IMR-90 (cell line): ENCODE results near the gene AKT3. TPM values are rescaled to one million over a fixed set of nuclear protein-coding genes. Genes with fewer than 3 reads are reported as not detected.

Experiments
- ATAC-seq: fragments of 200-7000 bp; cut with Tn5 transposase; 2 replicates; pipeline ENCODE4 v1.9.1; 2020; ENCODE audit warnings: low read depth, mild to moderate bottlenecking, moderate library complexity
- BruUV-seq: library from RNA; stranded (reverse); fragments of 400-500 nt; replicated peaks from 2 replicates; lab custom pipeline; 2021; lab: Mats Ljungman, UMichigan
- CTCF ChIA-PET: fragments of 300-600 bp; formaldehyde crosslinking; extraction: SDS; loops from one replicate; lab custom pipeline; 2021; ENCODE audit warnings: antibody characterized with exemption; lab: Yijun Ruan, JAX
- POLR2A ChIA-PET: fragments of 300-600 bp; sonication (Branson Sonifier 250); formaldehyde crosslinking; loops from one replicate; lab custom pipeline; 2022; ENCODE audit warnings: antibody characterized with exemption; ENCODE audit not compliant: unreplicated experiment; lab: Charles Lee
- DNase-seq: peaks from one replicate; pipeline ENCODE4 v3.0.0; 2013
- H2AFZ ChIP-seq: replicated peaks from 2 replicates; pipeline ENCODE3; 2013; ENCODE audit warnings: low read length, mild to moderate bottlenecking; ENCODE audit not compliant: poor library complexity
- H2AK5ac ChIP-seq: 2 replicates; pipeline ENCODE4 v1.6.1; 2013; ENCODE audit warnings: low read depth, low read length, inconsistent platforms
- H2AK9ac ChIP-seq: replicated peaks from 2 replicates; pipeline ENCODE3; 2013; ENCODE audit warnings: mild to moderate bottlenecking, low read depth, low read length, moderate library complexity; ENCODE audit not compliant: poor library complexity
- H2BK120ac ChIP-seq: 2 replicates; pipeline ENCODE4 v1.6.1; 2013; ENCODE audit warnings: low read depth, low read length, inconsistent platforms
- H2BK15ac ChIP-seq: 3 replicates; pipeline ENCODE4 v1.6.1; 2013; ENCODE audit warnings: low read depth, low read length, inconsistent platforms
- H2BK20ac ChIP-seq: 2 replicates; pipeline ENCODE4 v1.6.1; 2013; ENCODE audit warnings: low read depth, mild to moderate bottlenecking, inconsistent platforms, low read length, moderate library complexity
- H2BK5ac ChIP-seq: 2 replicates; pipeline ENCODE4 v1.6.1; 2013; ENCODE audit warnings: mild to moderate bottlenecking, low read depth, low read length, inconsistent platforms; ENCODE audit not compliant: poor library complexity, severe bottlenecking
- H3K14ac ChIP-seq: replicated peaks from 2 replicates; pipeline ENCODE4 v1.6.1; 2013; ENCODE audit warnings: low read depth, low read length, inconsistent platforms
- H3K18ac ChIP-seq: 2 replicates; pipeline ENCODE4 v1.6.1; 2013; ENCODE audit warnings: low read depth, low read length, control low read depth
- H3K23ac ChIP-seq: 2 replicates; pipeline ENCODE4 v1.6.1; 2013; ENCODE audit warnings: low read depth, low read length, inconsistent platforms
- H3K27ac ChIP-seq: 2 replicates; pipeline ENCODE4 v1.5.1; 2013; ENCODE audit warnings: mild to moderate bottlenecking, control low read depth, low read length; ENCODE audit not compliant: insufficient read depth
- H3K27me3 ChIP-seq: 2 replicates; pipeline ENCODE4 v1.6.1; 2013; ENCODE audit warnings: low read length; ENCODE audit not compliant: control insufficient read depth, insufficient read depth
- H3K36me3 ChIP-seq: 2 replicates; pipeline ENCODE4 v1.6.1; 2013; ENCODE audit warnings: low read length, mixed read lengths; ENCODE audit not compliant: control insufficient read depth, insufficient read depth
- H3K4ac ChIP-seq: 2 replicates; pipeline ENCODE4 v1.6.1; 2013; ENCODE audit warnings: low read depth, low read length, inconsistent platforms
- H3K4me1 ChIP-seq: 2 replicates; pipeline ENCODE4 v1.6.1; 2013; ENCODE audit warnings: low read length, mixed read lengths; ENCODE audit not compliant: control insufficient read depth, insufficient read depth
- H3K4me2 ChIP-seq: 2 replicates; pipeline ENCODE4 v1.6.1; 2013; ENCODE audit warnings: low read depth, mild to moderate bottlenecking, control low read depth, low read length, moderate library complexity
- H3K4me3 ChIP-seq: 2 replicates; pipeline ENCODE4 v1.5.1; 2013; ENCODE audit warnings: low read depth, mild to moderate bottlenecking, control low read depth, low read length, moderate library complexity; ENCODE audit not compliant: insufficient read depth
- H3K56ac ChIP-seq: 2 replicates; pipeline ENCODE4 v1.6.1; 2013; ENCODE audit warnings: low read length, inconsistent platforms; ENCODE audit not compliant: insufficient read depth; ENCODE audit errors: extremely low read depth
- H3K79me1 ChIP-seq, 2 experiments: 2 replicates each; pipeline ENCODE4 v1.6.1; 2013; ENCODE audit warnings: low read length in 2 of 2, inconsistent platforms in 1 of 2, low read depth in 1 of 2
- H3K9ac ChIP-seq: 2 replicates; pipeline ENCODE4 v1.6.1; 2013; ENCODE audit warnings: low read depth, low read length, control low read depth
- H3K9me1 ChIP-seq: 2 replicates; pipeline ENCODE4 v1.6.1; 2013; ENCODE audit warnings: low read length, inconsistent platforms; ENCODE audit not compliant: insufficient read depth
- H3K9me3 ChIP-seq: 2 replicates; pipeline ENCODE4 v1.6.1; 2013; ENCODE audit warnings: low read length; ENCODE audit not compliant: control insufficient read depth, insufficient read depth
- H4K20me1 ChIP-seq: 2 replicates; pipeline ENCODE4 v1.6.1; 2013; ENCODE audit warnings: low read length, inconsistent platforms; ENCODE audit not compliant: insufficient read depth
- H4K5ac ChIP-seq: 2 replicates; pipeline ENCODE4 v1.6.1; 2013; ENCODE audit warnings: mild to moderate bottlenecking, low read depth, low read length, control low read depth
- H4K8ac ChIP-seq, 2 experiments: 2 replicates each; pipeline ENCODE4 v1.6.1; 2013; ENCODE audit warnings: low read depth in 2 of 2, low read length in 2 of 2, control low read depth in 1 of 2, inconsistent platforms in 1 of 2
- H4K91ac ChIP-seq: 2 replicates; pipeline ENCODE4 v1.6.1; 2013; ENCODE audit warnings: low read depth, low read length, inconsistent platforms; ENCODE audit not compliant: insufficient read depth
- BHLHE40 ChIP-seq: fragments of 150-350 bp; IDR thresholded peaks from 2 replicates; pipeline ENCODE4 v1.6.1; 2016; ENCODE audit warnings: mild to moderate bottlenecking, low read depth, low read length
- CEBPB ChIP-seq: IDR thresholded peaks from 2 replicates; pipeline ENCODE4 v1.6.1; 2012; ENCODE audit warnings: low read depth, low read length, improper control_type of control experiment
- CHD1 ChIP-seq: IDR thresholded peaks from 2 replicates; pipeline ENCODE4 v1.6.1; 2012; ENCODE audit warnings: low read depth, low read length, improper control_type of control experiment
- FOS ChIP-seq: fragments of 150-350 bp; IDR thresholded peaks from 2 replicates; pipeline ENCODE4 v1.6.1; 2016; ENCODE audit warnings: low read depth, low read length
- MAFK ChIP-seq: IDR thresholded peaks from 2 replicates; pipeline ENCODE4 v1.6.1; 2012; ENCODE audit warnings: low read depth, low read length, improper control_type of control experiment
- MAZ ChIP-seq: IDR thresholded peaks from 2 replicates; pipeline ENCODE4 v1.6.1; 2012; ENCODE audit warnings: low read depth, mild to moderate bottlenecking, low read length, improper control_type of control experiment, moderate library complexity, borderline replicate concordance
- MXI1 ChIP-seq: IDR thresholded peaks from 2 replicates; pipeline ENCODE4 v1.6.1; 2012; ENCODE audit warnings: low read depth, mild to moderate bottlenecking, low read length, moderate library complexity, borderline replicate concordance
- NFE2L2 ChIP-seq: fragments of 150-350 bp; IDR thresholded peaks from 2 replicates; pipeline ENCODE4 v1.6.1; 2016; ENCODE audit warnings: low read depth, mild to moderate bottlenecking, low read length
- POLR2A ChIP-seq: IDR thresholded peaks from 2 replicates; pipeline ENCODE4 v1.6.1; 2012; ENCODE audit warnings: mild to moderate bottlenecking, low read depth, low read length
- RAD21 ChIP-seq: IDR thresholded peaks from 2 replicates; pipeline ENCODE4 v1.6.1; 2012; ENCODE audit warnings: low read length, improper control_type of control experiment
- RCOR1 ChIP-seq: IDR thresholded peaks from 2 replicates; pipeline ENCODE4 v1.6.1; 2012; ENCODE audit warnings: mild to moderate bottlenecking, low read length, improper control_type of control experiment; ENCODE audit not compliant: insufficient replicate concordance
- RFX5 ChIP-seq: IDR thresholded peaks from 2 replicates; pipeline ENCODE4 v1.8.0; 2012; ENCODE audit warnings: low read depth, mild to moderate bottlenecking, low read length, moderate library complexity
- SMC3 ChIP-seq: fragments of 150-350 bp; IDR thresholded peaks from 2 replicates; pipeline ENCODE4 v1.6.1; 2016; ENCODE audit warnings: low read depth, mild to moderate bottlenecking, antibody characterized with exemption, low read length, moderate library complexity
- WGBS, 2 experiments: methylation state at CpG; one replicate each; pipeline versions ENCODE4 v1.1.5 to v1.1.7; 2013; ENCODE audit warnings: missing lambda C conversion rate in 2 of 2; ENCODE audit not compliant: insufficient read length in 1 of 2; ENCODE audit errors: extremely low coverage in 2 of 2; 5-methylcytosine and 5-hydroxymethylcytosine counted together
- dilution Hi-C: fragments of 300-500 bp; cut with HindIII; formaldehyde crosslinking; loops from one replicate; pipeline ENCODE4 v1.14.3; 2018; ENCODE audit warnings: low sequenced_read_pairs; ENCODE audit not compliant: unreplicated experiment
- in situ Hi-C: fragments of 300-500 bp; cut with MboI; formaldehyde crosslinking; loops from 3 replicates; pipeline ENCODE4 v1.14.3; 2019; ENCODE audit warnings: low sequenced_read_pairs, inconsistent platforms, mixed read lengths
- intact Hi-C: fragments of 100-400 bp; cut with micrococcal nuclease; formaldehyde crosslinking; loops from 2 replicates; pipeline ENCODE4 v1.10.0; 2022
- polyA plus RNA-seq, 3 experiments: library from polyadenylated mRNA; depleted of rRNA; stranded (reverse); fragments of >200 nt; gene quantifications; 2 replicates each; pipeline ENCODE4 v1.2.3, GENCODE V29; 2012; ENCODE audit warnings: low replicate concordance in 1 of 3
- total RNA-seq: library from RNA; depleted of rRNA; stranded (reverse); fragments of >200 nt; gene quantifications from 2 replicates; pipeline ENCODE4 v1.2.3, GENCODE V29; 2012
- TF ChIP-seq, protein P1 (sequence below): fragments of 150-350 bp; IDR thresholded peaks from 2 replicates; pipeline ENCODE4 v1.6.1; 2017; ENCODE audit warnings: mild to moderate bottlenecking, antibody characterized with exemption, low read length, low read depth
- TF ChIP-seq, protein P2 (sequence below): fragments of 150-350 bp; IDR thresholded peaks from 2 replicates; pipeline ENCODE4 v1.6.1; 2016; ENCODE audit warnings: low read depth, mild to moderate bottlenecking, low read length, moderate library complexity, borderline replicate concordance
- TF ChIP-seq, protein P3 (sequence below): conservative IDR thresholded peaks from 2 replicates; pipeline ENCODE4 v1.5.1; 2012; ENCODE audit warnings: mild to moderate bottlenecking, low read depth, low read length, improper control_type of control experiment

Gene AKT3
- total and polyA plus RNA-seq, 2 of the 4 experiments (the other 2 are of a cell fraction) = 15.2 to 19.4 TPM

DNA sequence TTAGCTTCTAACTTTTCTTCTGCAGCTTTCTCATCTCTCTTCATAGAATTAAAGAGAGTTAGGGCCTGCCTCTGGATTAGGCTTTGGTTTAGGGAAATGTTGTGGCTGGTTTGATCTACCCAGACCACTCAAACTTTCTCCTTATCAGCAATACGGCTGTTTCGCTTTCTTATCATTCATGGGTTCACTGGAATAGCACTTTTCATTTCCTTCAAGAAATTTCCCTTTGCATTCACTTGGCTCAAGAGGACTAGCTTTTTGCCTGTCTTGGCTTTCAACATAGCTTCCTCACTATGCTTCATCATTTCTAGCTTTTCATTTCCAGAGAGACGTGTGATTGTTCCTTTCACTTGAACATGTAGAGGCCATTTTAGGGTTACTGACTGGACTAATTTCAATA is 59.6 kb downstream of the AKT3 start:
- H3K79me1 ChIP-seq = peaks cover 38 to 76% of the 10 kb centered on the region in 2 experiments
- H2AK5ac ChIP-seq = no peak overlapping the region
- H2AK9ac ChIP-seq = no peak overlapping the region
- TF ChIP-seq CEBPB (no peak), MAFK (no peak), RCOR1 (no peak), FOS (no peak), MXI1 (no peak), RAD21 (no peak), NFE2L2 (no peak), SMC3 (no peak), RFX5 (no peak), POLR2A (no peak), CHD1 (no peak), BHLHE40 (no peak), MAZ (no peak)
- TF ChIP-seq, protein P1, sequence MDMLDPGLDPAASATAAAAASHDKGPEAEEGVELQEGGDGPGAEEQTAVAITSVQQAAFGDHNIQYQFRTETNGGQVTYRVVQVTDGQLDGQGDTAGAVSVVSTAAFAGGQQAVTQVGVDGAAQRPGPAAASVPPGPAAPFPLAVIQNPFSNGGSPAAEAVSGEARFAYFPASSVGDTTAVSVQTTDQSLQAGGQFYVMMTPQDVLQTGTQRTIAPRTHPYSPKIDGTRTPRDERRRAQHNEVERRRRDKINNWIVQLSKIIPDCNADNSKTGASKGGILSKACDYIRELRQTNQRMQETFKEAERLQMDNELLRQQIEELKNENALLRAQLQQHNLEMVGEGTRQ = no peak
- TF ChIP-seq, protein P2, sequence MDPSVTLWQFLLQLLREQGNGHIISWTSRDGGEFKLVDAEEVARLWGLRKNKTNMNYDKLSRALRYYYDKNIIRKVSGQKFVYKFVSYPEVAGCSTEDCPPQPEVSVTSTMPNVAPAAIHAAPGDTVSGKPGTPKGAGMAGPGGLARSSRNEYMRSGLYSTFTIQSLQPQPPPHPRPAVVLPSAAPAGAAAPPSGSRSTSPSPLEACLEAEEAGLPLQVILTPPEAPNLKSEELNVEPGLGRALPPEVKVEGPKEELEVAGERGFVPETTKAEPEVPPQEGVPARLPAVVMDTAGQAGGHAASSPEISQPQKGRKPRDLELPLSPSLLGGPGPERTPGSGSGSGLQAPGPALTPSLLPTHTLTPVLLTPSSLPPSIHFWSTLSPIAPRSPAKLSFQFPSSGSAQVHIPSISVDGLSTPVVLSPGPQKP = no peak
- TF ChIP-seq, protein P3, sequence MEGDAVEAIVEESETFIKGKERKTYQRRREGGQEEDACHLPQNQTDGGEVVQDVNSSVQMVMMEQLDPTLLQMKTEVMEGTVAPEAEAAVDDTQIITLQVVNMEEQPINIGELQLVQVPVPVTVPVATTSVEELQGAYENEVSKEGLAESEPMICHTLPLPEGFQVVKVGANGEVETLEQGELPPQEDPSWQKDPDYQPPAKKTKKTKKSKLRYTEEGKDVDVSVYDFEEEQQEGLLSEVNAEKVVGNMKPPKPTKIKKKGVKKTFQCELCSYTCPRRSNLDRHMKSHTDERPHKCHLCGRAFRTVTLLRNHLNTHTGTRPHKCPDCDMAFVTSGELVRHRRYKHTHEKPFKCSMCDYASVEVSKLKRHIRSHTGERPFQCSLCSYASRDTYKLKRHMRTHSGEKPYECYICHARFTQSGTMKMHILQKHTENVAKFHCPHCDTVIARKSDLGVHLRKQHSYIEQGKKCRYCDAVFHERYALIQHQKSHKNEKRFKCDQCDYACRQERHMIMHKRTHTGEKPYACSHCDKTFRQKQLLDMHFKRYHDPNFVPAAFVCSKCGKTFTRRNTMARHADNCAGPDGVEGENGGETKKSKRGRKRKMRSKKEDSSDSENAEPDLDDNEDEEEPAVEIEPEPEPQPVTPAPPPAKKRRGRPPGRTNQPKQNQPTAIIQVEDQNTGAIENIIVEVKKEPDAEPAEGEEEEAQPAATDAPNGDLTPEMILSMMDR = no peak
- no peak overlapping the region for H4K91ac ChIP-seq
- no peak overlapping the region for H2BK15ac ChIP-seq
- no peaks in the 10 kb centered on the region for H3K9me3 ChIP-seq
- H3K36me3 ChIP-seq = no peaks in the 10 kb centered on the region
- H3K4me3 ChIP-seq = no peak overlapping the region
- in situ Hi-C loops (no loop called here), dilution Hi-C loops (no loop called here), intact Hi-C loops (no loop called here)
- peaks cover 7% of the 10 kb centered on the region for H3K4me1 ChIP-seq
- H3K56ac ChIP-seq = no peak overlapping the region
- no peak overlapping the region for H2BK120ac ChIP-seq
- no peak overlapping the region for H3K4ac ChIP-seq
- H2BK5ac ChIP-seq = no peak overlapping the region
- H3K27me3 ChIP-seq = no peaks in the 10 kb centered on the region
- H3K9me1 ChIP-seq = no peaks in the 10 kb centered on the region
- no peak overlapping the region for H3K23ac ChIP-seq
- H2AFZ ChIP-seq = no peak overlapping the region
- no peak overlapping the region for H3K9ac ChIP-seq
- H2BK20ac ChIP-seq = no peak overlapping the region
- H4K8ac ChIP-seq = no peak overlapping the region
- POLR2A ChIA-PET = no interaction called here
- H4K5ac ChIP-seq = no peak overlapping the region
- no TSS peak for BruUV-seq
- WGBS, 2 experiments = no CpG with 5 or more reads among the region's 3 CpGs
- DNase-seq = no peak
- ATAC-seq = no peak
- H3K18ac ChIP-seq = no peak overlapping the region
- no peak overlapping the region for H3K14ac ChIP-seq
- H3K4me2 ChIP-seq = no peak overlapping the region
- no peak overlapping the region for H3K27ac ChIP-seq
- H4K20me1 ChIP-seq = peaks cover 11% of the 10 kb centered on the region; the same call in 1 of the 2 replicates
- CTCF ChIA-PET = interaction anchor here (0.5 kb wide), 1 partner anchor 35 kb away, joined by 3 read pairs; no protein-coding TSS in a partner anchor
